ENCODE data around the gene RAB5IF. TPM values are rescaled to one million over a fixed set of nuclear protein-coding genes. Genes with fewer than 3 reads are reported as not detected.
A peak's percentile ranks its signal among the peaks of the same experiment; 100 is the strongest.
"Not testable (repeated sequence)": the region's sequence is repeated elsewhere in the genome, so short reads cannot be mapped to it uniquely, and the experiment has no call there.

Gene RAB5IF
- total RNA-seq, 2 experiments from 2014 or later = 73.1 to 76.1 TPM

- Mint-ChIP-seq H3K27ac (peak overlapping the region; percentile 81), H3K4me3 (no peak overlapping the region), H3K36me3 (peaks cover 38% of the 10 kb centered on the region), H3K27me3 (no peaks in the 10 kb centered on the region), H3K4me1 (peaks cover 38% of the 10 kb centered on the region), H3K9me3 (no peaks in the 10 kb centered on the region)
- POLR2A ChIA-PET = interaction anchor here (0.9 to 5.1 kb wide), 3 partner anchors 10 to 20 kb away, joined by 3 to 40 read pairs (median 16); partner anchors contain the start of genes RAB5IF and SLA2
- ATAC-seq (ENCODE audit: low read depth) (peak; percentile 22), DNase-seq (no peak)
Observed at GRCh38 chr20:36624068-36624943, 18.7 kb downstream of the RAB5IF start.

- no peaks in the 10 kb centered on the region for H3K27me3 Mint-ChIP-seq
- peak overlapping the region; percentile 53 for H3K27ac Mint-ChIP-seq
- H3K9me3 Mint-ChIP-seq = no peaks in the 10 kb centered on the region
- DNase-seq (no peak), ATAC-seq (ENCODE audit: low read depth) (no peak)
- peaks cover 41% of the 10 kb centered on the region for H3K36me3 Mint-ChIP-seq
- no peak overlapping the region for H3K4me3 Mint-ChIP-seq
- POLR2A ChIA-PET = interaction anchor here (0.7 to 5.1 kb wide), 3 partner anchors 19 to 1921 kb away, joined by 4 to 40 read pairs (median 16); partner anchors contain the start of genes RAB5IF and SLA2
- peaks cover 44% of the 10 kb centered on the region for H3K4me1 Mint-ChIP-seq
Observed at GRCh38 chr20:36624944-36625324, 19.4 kb downstream of the RAB5IF start.

- Mint-ChIP-seq H3K4me3 (no peak overlapping the region), H3K27ac (peak overlapping the region; percentile 64), H3K27me3 (no peaks in the 10 kb centered on the region), H3K36me3 (peaks cover 48% of the 10 kb centered on the region), H3K4me1 (peaks cover 60% of the 10 kb centered on the region), H3K9me3 (no peaks in the 10 kb centered on the region)
- ATAC-seq (ENCODE audit: low read depth) (no peak), DNase-seq (no peak)
- POLR2A ChIA-PET = interaction anchor here (1.2 to 5.1 kb wide), 3 partner anchors 16 to 105 kb away, joined by 3 to 40 read pairs (median 8); partner anchors contain the start of genes RAB5IF and SLA2
Observed at GRCh38 chr20:36628076-36628475, 22.5 kb downstream of the RAB5IF start.

- DNase-seq (peak; percentile 71), ATAC-seq (ENCODE audit: low read depth) (peak; percentile 95)
- POLR2A ChIA-PET = interaction anchor here (0.7 to 6.4 kb wide), 12 partner anchors 14 to 1189 kb away, joined by 3 to 90 read pairs (median 4); partner anchors contain the start of genes NDRG3, RAB5IF, RBM39 and SLA2
- H3K4me3 Mint-ChIP-seq = peak overlapping the region; percentile 78
- peak overlapping the region; percentile 93 for H3K27ac Mint-ChIP-seq
- H3K9me3 Mint-ChIP-seq = no peaks in the 10 kb centered on the region
- peaks cover 47% of the 10 kb centered on the region for H3K36me3 Mint-ChIP-seq
- H3K27me3 Mint-ChIP-seq = no peaks in the 10 kb centered on the region
- H3K4me1 Mint-ChIP-seq = peaks cover 49% of the 10 kb centered on the region
Observed at GRCh38 chr20:36629719-36630681, 24.4 kb downstream of the RAB5IF start.

DNA sequence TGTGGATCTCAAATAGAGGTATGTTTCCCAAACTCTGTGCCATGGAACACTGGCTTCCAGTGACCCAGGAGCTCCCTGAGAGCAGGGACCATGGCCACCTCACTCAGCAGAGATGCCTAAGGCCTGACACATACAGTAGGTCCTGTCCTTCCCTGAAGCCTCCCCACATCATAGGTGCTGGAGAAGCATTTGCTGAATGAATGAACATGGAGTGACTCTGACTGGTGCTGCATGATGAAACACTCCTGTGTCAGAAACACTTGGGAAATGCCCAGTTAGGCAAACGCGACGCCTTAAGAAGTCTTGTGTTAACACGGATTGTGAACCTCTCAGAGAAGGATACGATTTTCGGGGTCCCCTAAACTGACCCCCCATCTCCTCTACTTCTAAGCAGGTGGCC is 26.1 kb downstream of the RAB5IF start:
- Mint-ChIP-seq H3K4me3 (no peak overlapping the region), H3K27me3 (no peaks in the 10 kb centered on the region), H3K27ac (peak overlapping the region; percentile 63), H3K4me1 (peaks cover 49% of the 10 kb centered on the region), H3K36me3 (peaks cover 45% of the 10 kb centered on the region), H3K9me3 (no peaks in the 10 kb centered on the region)
- POLR2A ChIA-PET = interaction anchor here (0.9 to 6.4 kb wide), 2 partner anchors 12 to 204 kb away, joined by 3 to 90 read pairs; partner anchors contain the start of gene SLA2
- ATAC-seq (ENCODE audit: low read depth) = no peak
- no peak for DNase-seq

- H3K4me1 Mint-ChIP-seq = peaks cover 47% of the 10 kb centered on the region
- peak overlapping the region; percentile 63 for H3K27ac Mint-ChIP-seq
- H3K36me3 Mint-ChIP-seq = peaks cover 44% of the 10 kb centered on the region
- H3K9me3 Mint-ChIP-seq = no peaks in the 10 kb centered on the region
- no peak for DNase-seq
- POLR2A ChIA-PET = interaction anchor here (0.9 to 6.4 kb wide), 2 partner anchors 11 to 19 kb away, joined by 3 to 90 read pairs; partner anchors contain the start of gene SLA2
- ATAC-seq (ENCODE audit: low read depth) = no peak
- H3K27me3 Mint-ChIP-seq = no peaks in the 10 kb centered on the region
- no peak overlapping the region for H3K4me3 Mint-ChIP-seq
Observed at GRCh38 chr20:36632147-36632486, 26.5 kb downstream of the RAB5IF start.

- POLR2A ChIA-PET = interaction anchor here (0.9 to 6.4 kb wide), 2 partner anchors 11 to 20 kb away, joined by 3 to 90 read pairs; partner anchors contain the start of gene SLA2
- Mint-ChIP-seq H3K27me3 (no peaks in the 10 kb centered on the region), H3K36me3 (peaks cover 46% of the 10 kb centered on the region), H3K27ac (peak overlapping the region; percentile 70), H3K4me1 (peaks cover 45% of the 10 kb centered on the region), H3K9me3 (no peaks in the 10 kb centered on the region), H3K4me3 (no peak overlapping the region)
- ATAC-seq (ENCODE audit: low read depth) = no peak
- no peak for DNase-seq
Observed at GRCh38 chr20:36632487-36633284, 27.1 kb downstream of the RAB5IF start.

- peaks cover 39% of the 10 kb centered on the region for H3K4me1 Mint-ChIP-seq
- DNase-seq (no peak), ATAC-seq (ENCODE audit: low read depth) (no peak)
- no peaks in the 10 kb centered on the region for H3K9me3 Mint-ChIP-seq
- no peaks in the 10 kb centered on the region for H3K27me3 Mint-ChIP-seq
- POLR2A ChIA-PET = interaction anchor here (0.9 to 6.4 kb wide), 3 partner anchors 10 to 23 kb away, joined by 3 to 90 read pairs (median 3); partner anchors contain the start of gene SLA2
- no peak overlapping the region for H3K4me3 Mint-ChIP-seq
- H3K36me3 Mint-ChIP-seq = peaks cover 43% of the 10 kb centered on the region
- H3K27ac Mint-ChIP-seq = peak overlapping the region; percentile 70
Observed at GRCh38 chr20:36633285-36633772, 27.8 kb downstream of the RAB5IF start.

- no peak overlapping the region for H3K4me3 Mint-ChIP-seq
- POLR2A ChIA-PET = interaction anchor here (1.4 to 6.4 kb wide), 2 partner anchors 9 to 10 kb away, joined by 3 to 90 read pairs; partner anchors contain the start of gene SLA2
- peaks cover 42% of the 10 kb centered on the region for H3K36me3 Mint-ChIP-seq
- peak overlapping the region; percentile 76 for H3K27ac Mint-ChIP-seq
- H3K9me3 Mint-ChIP-seq = no peaks in the 10 kb centered on the region
- ATAC-seq (ENCODE audit: low read depth) = no peak
- no peaks in the 10 kb centered on the region for H3K27me3 Mint-ChIP-seq
- DNase-seq = no peak
- peaks cover 35% of the 10 kb centered on the region for H3K4me1 Mint-ChIP-seq
Observed at GRCh38 chr20:36634342-36634741, 28.8 kb downstream of the RAB5IF start.

- H3K9me3 Mint-ChIP-seq; H3K27me3 Mint-ChIP-seq; H3K27ac Mint-ChIP-seq; DNase-seq; ATAC-seq (ENCODE audit: low read depth); H3K4me3 Mint-ChIP-seq: not testable (repeated sequence)
- H3K36me3 Mint-ChIP-seq = peaks cover 44% of the 10 kb centered on the region
- POLR2A ChIA-PET = interaction anchor here (0.7 kb wide), 1 partner anchor 12 kb away, joined by 3 read pairs; no protein-coding TSS in a partner anchor
- peaks cover 29% of the 10 kb centered on the region for H3K4me1 Mint-ChIP-seq
Observed at GRCh38 chr20:36638876-36639400, 33.4 kb downstream of the RAB5IF start.

DNA sequence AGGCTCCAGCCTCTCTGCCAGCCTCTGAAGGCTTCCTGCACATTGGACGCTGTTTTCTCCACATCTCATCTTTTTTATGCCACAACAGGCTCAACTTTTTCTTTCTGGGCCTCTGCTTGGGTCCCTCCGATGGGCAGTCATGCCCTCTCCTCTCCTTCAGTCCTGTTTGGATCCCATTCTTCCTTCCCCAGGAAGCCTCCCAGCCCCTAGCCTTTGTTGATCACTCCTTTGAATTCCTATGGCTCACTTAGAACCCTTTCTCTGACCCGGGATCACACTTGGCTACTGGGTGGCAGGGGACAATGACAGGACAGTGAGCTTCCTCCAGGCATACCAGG is 35.9 kb downstream of the RAB5IF start:
- Mint-ChIP-seq H3K27me3 (no peaks in the 10 kb centered on the region), H3K9me3 (no peaks in the 10 kb centered on the region), H3K36me3 (peaks cover 48% of the 10 kb centered on the region), H3K4me1 (peaks cover 36% of the 10 kb centered on the region), H3K4me3 (peak overlapping the region; percentile 51), H3K27ac (peak overlapping the region; percentile 81)
- ATAC-seq (ENCODE audit: low read depth) (no peak), DNase-seq (no peak)
- POLR2A ChIA-PET = interaction anchor here (0.8 to 6.1 kb wide), 3 partner anchors 10 to 258 kb away, joined by 3 to 90 read pairs (median 3); partner anchors contain the start of gene DSN1

Data from activated naive CD8-positive, alpha-beta T cell treated with anti-CD3 and anti-CD28 coated beads, Interleukin-2, amount 10 ng/mL, durations not matched to agents 7 days and 5 days (primary cell).